Neural cell (in vitro differentiated cells): Measurements from ENCODE around the gene PRTFDC1. TPM values are rescaled to one million over a fixed set of nuclear protein-coding genes. Genes with fewer than 3 reads are reported as not detected.
A peak's percentile ranks its signal among the peaks of the same experiment; 100 is the strongest.

Experiments
- H2AFZ ChIP-seq: fragments of 200-600, 300-800 bp; sonication (generic), shearing (Covaris generic); 2 replicates; pipeline ENCODE4 v1.6.0; 2014; ENCODE audit warnings: low read depth, mild to moderate bottlenecking, antibody characterized with exemption, low read length, moderate library complexity
- H3F3A ChIP-seq: fragments of 200-600 bp; shearing (Covaris generic); 2 replicates; pipeline ENCODE4 v1.6.1; 2016; ENCODE audit warnings: mild to moderate bottlenecking, moderate library complexity, mixed read lengths, antibody characterized with exemption, low read length; ENCODE audit not compliant: insufficient read depth, poor library complexity, severe bottlenecking
- H3K27ac ChIP-seq: fragments of 200-600, 300-800 bp; sonication (generic), shearing (Covaris generic); 2 replicates; pipeline ENCODE4 v1.5.1; 2014; ENCODE audit warnings: mild to moderate bottlenecking, low read length, moderate library complexity
- H3K27me3 ChIP-seq: fragments of 300-800, 200-600 bp; sonication (generic), shearing (Covaris generic); 2 replicates; pipeline ENCODE4 v1.6.0; 2014; ENCODE audit warnings: mild to moderate bottlenecking, low read depth, low read length, moderate library complexity; ENCODE audit not compliant: insufficient read depth
- H3K36me3 ChIP-seq: fragments of 300-800, 200-600 bp; sonication (generic), shearing (Covaris generic); 2 replicates; pipeline ENCODE4 v1.5.1; 2014; ENCODE audit warnings: mild to moderate bottlenecking, antibody characterized with exemption, low read length, moderate library complexity; ENCODE audit not compliant: insufficient read depth
- H3K4me2 ChIP-seq: fragments of 300-800, 200-600 bp; sonication (generic), shearing (Covaris generic); 2 replicates; pipeline ENCODE4 v1.6.0; 2014; ENCODE audit warnings: mild to moderate bottlenecking, low read length
- H3K4me3 ChIP-seq: fragments of 300-800, 200-600 bp; sonication (generic), shearing (Covaris generic); 2 replicates; pipeline ENCODE4 v1.5.1; 2014; ENCODE audit warnings: mild to moderate bottlenecking, low read length, moderate library complexity
- H3K79me2 ChIP-seq: fragments of 200-600 bp; shearing (Covaris generic); replicated peaks from 2 replicates; pipeline ENCODE4 v1.6.0; 2014; ENCODE audit warnings: mild to moderate bottlenecking, low read length, moderate library complexity; ENCODE audit not compliant: insufficient read depth
- H3K9ac ChIP-seq: fragments of 300-800, 200-600 bp; sonication (generic), shearing (Covaris generic); 2 replicates; pipeline ENCODE4 v1.6.1; 2016; ENCODE audit warnings: mild to moderate bottlenecking, low read length, mixed read lengths
- H3K9me2 ChIP-seq: fragments of 200-600 bp; shearing (Covaris generic); 2 replicates; pipeline ENCODE4 v1.6.1; 2016; ENCODE audit warnings: mild to moderate bottlenecking, low read length, mixed read lengths; ENCODE audit not compliant: insufficient read depth
- H3K9me3 ChIP-seq: fragments of 200-600, 300-800 bp; sonication (generic), shearing (Covaris generic); 2 replicates; pipeline ENCODE4 v1.6.1; 2016; ENCODE audit warnings: mild to moderate bottlenecking, mixed run types, low read length, moderate library complexity, mixed read lengths
- H4K20me1 ChIP-seq: fragments of 200-600 bp; shearing (Covaris generic); 2 replicates; pipeline ENCODE4 v1.6.1; 2016; ENCODE audit warnings: mild to moderate bottlenecking, mixed run types; ENCODE audit not compliant: insufficient read depth
- EP300 ChIP-seq: fragments of 450-650 bp; conservative IDR thresholded peaks from 2 replicates; pipeline ENCODE4 v1.6.1; 2014; ENCODE audit warnings: antibody characterized with exemption, mild to moderate bottlenecking, moderate library complexity; ENCODE audit not compliant: poor library complexity, severe bottlenecking
- EZH2 ChIP-seq: fragments of 200-600, 300-800 bp; shearing (Covaris generic), sonication (generic); IDR thresholded peaks from 2 replicates; pipeline ENCODE4 v1.6.1; 2014; ENCODE audit warnings: antibody characterized with exemption, low read length, borderline replicate concordance, mild to moderate bottlenecking; ENCODE audit not compliant: insufficient read depth, poor library complexity, severe bottlenecking
- MXI1 ChIP-seq: fragments of 450-650 bp; conservative IDR thresholded peaks from 2 replicates; pipeline ENCODE4 v1.6.1; 2014; ENCODE audit warnings: antibody characterized with exemption, mild to moderate bottlenecking; ENCODE audit not compliant: poor library complexity, severe bottlenecking
- POLR2AphosphoS5 ChIP-seq: IDR thresholded peaks from 2 replicates; pipeline ENCODE4 v1.6.1; 2012
- RAD21 ChIP-seq: fragments of 450-650 bp; conservative IDR thresholded peaks from 2 replicates; pipeline ENCODE4 v1.6.1; 2014; ENCODE audit warnings: antibody characterized with exemption, mild to moderate bottlenecking, moderate library complexity
- SMC3 ChIP-seq: fragments of 450-650 bp; conservative IDR thresholded peaks from 2 replicates; pipeline ENCODE4 v1.6.1; 2014; ENCODE audit warnings: antibody characterized with exemption, mild to moderate bottlenecking, moderate library complexity; ENCODE audit not compliant: poor library complexity
- TAF1 ChIP-seq: IDR thresholded peaks from 2 replicates; pipeline ENCODE4 v1.6.1; 2012; ENCODE audit warnings: low read depth
- polyA plus RNA-seq: library from polyadenylated mRNA; depleted of rRNA; stranded (reverse); fragments of >200 nt; gene quantifications from 2 replicates; pipeline ENCODE4 v1.2.3, GENCODE V29; 2014
- TF ChIP-seq, protein P1 (sequence below): fragments of 450-650 bp; IDR thresholded peaks from 2 replicates; pipeline ENCODE4 v1.5.1; 2014; ENCODE audit warnings: antibody characterized with exemption, mild to moderate bottlenecking, moderate library complexity; ENCODE audit not compliant: poor library complexity, severe bottlenecking
- TF ChIP-seq, protein P2 (sequence below): IDR thresholded peaks from 2 replicates; pipeline ENCODE4 v1.6.1; 2012; ENCODE audit warnings: borderline replicate concordance

The PRTFDC1 gene
- polyA plus RNA-seq, 1 donor from 2014 or later, result 3.4 TPM

DNA sequence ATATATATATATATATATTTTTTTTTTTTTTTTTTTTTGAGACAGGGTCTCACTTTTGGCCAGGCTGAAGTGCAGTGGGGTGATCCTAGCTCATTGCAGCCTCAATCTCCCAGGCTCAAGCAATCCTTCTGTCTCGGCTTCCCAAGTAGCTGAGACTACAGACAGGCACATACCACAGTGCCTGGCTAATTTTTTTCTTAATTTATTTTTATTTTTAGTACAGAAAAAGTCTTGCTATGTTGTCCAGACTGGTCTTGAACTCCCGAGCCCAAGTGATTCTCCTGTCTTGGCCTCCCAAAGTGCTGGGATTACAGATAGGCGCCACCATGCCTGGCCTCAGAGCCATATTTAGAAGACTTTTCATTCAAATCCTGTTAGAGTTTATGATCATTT is 79.6 kb downstream of the PRTFDC1 start:
- peak overlapping the region; percentile 81 for H3K27ac ChIP-seq

GRCh38 chr10:24872049-24872789 is 80.2 kb downstream of the PRTFDC1 start:
- peak overlapping the region; percentile 44 for H3K4me3 ChIP-seq
- H3K36me3 ChIP-seq, result no peaks in the 10 kb centered on the region
- no peaks in the 10 kb centered on the region for H4K20me1 ChIP-seq
- no peaks in the 10 kb centered on the region for H3K79me2 ChIP-seq
- H3K27me3 ChIP-seq, result no peaks in the 10 kb centered on the region
- peak overlapping the region; percentile 48 for H3K9ac ChIP-seq
- no peaks in the 10 kb centered on the region for H3K9me3 ChIP-seq
- H3F3A ChIP-seq, result peaks cover 4% of the 10 kb centered on the region
- no peak overlapping the region for H2AFZ ChIP-seq
- no peaks in the 10 kb centered on the region for H3K9me2 ChIP-seq
- no peak for TF ChIP-seq TAF1
- TF ChIP-seq POLR2AphosphoS5, result peak; percentile 15
- TF ChIP-seq, protein P1, sequence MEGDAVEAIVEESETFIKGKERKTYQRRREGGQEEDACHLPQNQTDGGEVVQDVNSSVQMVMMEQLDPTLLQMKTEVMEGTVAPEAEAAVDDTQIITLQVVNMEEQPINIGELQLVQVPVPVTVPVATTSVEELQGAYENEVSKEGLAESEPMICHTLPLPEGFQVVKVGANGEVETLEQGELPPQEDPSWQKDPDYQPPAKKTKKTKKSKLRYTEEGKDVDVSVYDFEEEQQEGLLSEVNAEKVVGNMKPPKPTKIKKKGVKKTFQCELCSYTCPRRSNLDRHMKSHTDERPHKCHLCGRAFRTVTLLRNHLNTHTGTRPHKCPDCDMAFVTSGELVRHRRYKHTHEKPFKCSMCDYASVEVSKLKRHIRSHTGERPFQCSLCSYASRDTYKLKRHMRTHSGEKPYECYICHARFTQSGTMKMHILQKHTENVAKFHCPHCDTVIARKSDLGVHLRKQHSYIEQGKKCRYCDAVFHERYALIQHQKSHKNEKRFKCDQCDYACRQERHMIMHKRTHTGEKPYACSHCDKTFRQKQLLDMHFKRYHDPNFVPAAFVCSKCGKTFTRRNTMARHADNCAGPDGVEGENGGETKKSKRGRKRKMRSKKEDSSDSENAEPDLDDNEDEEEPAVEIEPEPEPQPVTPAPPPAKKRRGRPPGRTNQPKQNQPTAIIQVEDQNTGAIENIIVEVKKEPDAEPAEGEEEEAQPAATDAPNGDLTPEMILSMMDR, result no peak
- peak; percentile 44 for TF ChIP-seq SMC3
- TF ChIP-seq RAD21, result no peak
- TF ChIP-seq, protein P2, sequence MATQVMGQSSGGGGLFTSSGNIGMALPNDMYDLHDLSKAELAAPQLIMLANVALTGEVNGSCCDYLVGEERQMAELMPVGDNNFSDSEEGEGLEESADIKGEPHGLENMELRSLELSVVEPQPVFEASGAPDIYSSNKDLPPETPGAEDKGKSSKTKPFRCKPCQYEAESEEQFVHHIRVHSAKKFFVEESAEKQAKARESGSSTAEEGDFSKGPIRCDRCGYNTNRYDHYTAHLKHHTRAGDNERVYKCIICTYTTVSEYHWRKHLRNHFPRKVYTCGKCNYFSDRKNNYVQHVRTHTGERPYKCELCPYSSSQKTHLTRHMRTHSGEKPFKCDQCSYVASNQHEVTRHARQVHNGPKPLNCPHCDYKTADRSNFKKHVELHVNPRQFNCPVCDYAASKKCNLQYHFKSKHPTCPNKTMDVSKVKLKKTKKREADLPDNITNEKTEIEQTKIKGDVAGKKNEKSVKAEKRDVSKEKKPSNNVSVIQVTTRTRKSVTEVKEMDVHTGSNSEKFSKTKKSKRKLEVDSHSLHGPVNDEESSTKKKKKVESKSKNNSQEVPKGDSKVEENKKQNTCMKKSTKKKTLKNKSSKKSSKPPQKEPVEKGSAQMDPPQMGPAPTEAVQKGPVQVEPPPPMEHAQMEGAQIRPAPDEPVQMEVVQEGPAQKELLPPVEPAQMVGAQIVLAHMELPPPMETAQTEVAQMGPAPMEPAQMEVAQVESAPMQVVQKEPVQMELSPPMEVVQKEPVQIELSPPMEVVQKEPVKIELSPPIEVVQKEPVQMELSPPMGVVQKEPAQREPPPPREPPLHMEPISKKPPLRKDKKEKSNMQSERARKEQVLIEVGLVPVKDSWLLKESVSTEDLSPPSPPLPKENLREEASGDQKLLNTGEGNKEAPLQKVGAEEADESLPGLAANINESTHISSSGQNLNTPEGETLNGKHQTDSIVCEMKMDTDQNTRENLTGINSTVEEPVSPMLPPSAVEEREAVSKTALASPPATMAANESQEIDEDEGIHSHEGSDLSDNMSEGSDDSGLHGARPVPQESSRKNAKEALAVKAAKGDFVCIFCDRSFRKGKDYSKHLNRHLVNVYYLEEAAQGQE, result peak; percentile 24
- TF ChIP-seq EP300, result peak; percentile 57
- peak; percentile 39 for TF ChIP-seq MXI1
- H3K4me2 ChIP-seq, result peak overlapping the region; percentile 26
- peak overlapping the region; percentile 81 for H3K27ac ChIP-seq

More for the DNA sequence above, 79.6 kb downstream of the PRTFDC1 start:
- Histone ChIP-seq H3K9me2 (no peaks in the 10 kb centered on the region), H3K9me3 (no peaks in the 10 kb centered on the region), H3K9ac (no peak overlapping the region), H3K79me2 (no peaks in the 10 kb centered on the region), H3K36me3 (no peaks in the 10 kb centered on the region), H4K20me1 (no peaks in the 10 kb centered on the region), H2AFZ (no peak overlapping the region), H3K4me3 (no peak overlapping the region), H3K4me2 (no peak overlapping the region), H3F3A (peaks cover 4% of the 10 kb centered on the region), H3K27me3 (no peaks in the 10 kb centered on the region)
- no peak for TF ChIP-seq RAD21
- TF ChIP-seq, protein P2, result no peak
- no peak for TF ChIP-seq POLR2AphosphoS5
- TF ChIP-seq, protein P1, result no peak
- no peak for TF ChIP-seq SMC3
- no peak for TF ChIP-seq EZH2
- TF ChIP-seq TAF1, result no peak
- no peak for TF ChIP-seq EP300
- TF ChIP-seq MXI1, result no peak
